H9 (cell line): ENCODE measurements around the gene CHGA. TPM values are rescaled to one million over a fixed set of nuclear protein-coding genes. Genes with fewer than 3 reads are reported as not detected.

Experiments
- DNase-seq: peaks from one replicate; pipeline ENCODE4 v3.0.0-alpha.2; 2017
- H2AFZ ChIP-seq: one replicate; pipeline ENCODE4 v1.6.1; 2013; ENCODE audit warnings: mild to moderate bottlenecking, low read length, control low read depth, moderate library complexity
- H2AK5ac ChIP-seq: 2 replicates; pipeline ENCODE4 v1.6.1; 2013; ENCODE audit warnings: low read length, control low read depth, mixed read lengths; ENCODE audit not compliant: insufficient read length
- H2BK120ac ChIP-seq: one replicate; pipeline ENCODE4 v1.6.1; 2013; ENCODE audit warnings: low read depth, mild to moderate bottlenecking, low read length, control low read depth, inconsistent platforms; ENCODE audit not compliant: poor library complexity, severe bottlenecking
- H2BK12ac ChIP-seq: 2 replicates; pipeline ENCODE4 v1.6.1; 2013; ENCODE audit warnings: low read length, control low read depth, mixed read lengths, low read depth; ENCODE audit not compliant: insufficient read length
- H2BK15ac ChIP-seq: 2 replicates; pipeline ENCODE4 v1.6.1; 2013; ENCODE audit warnings: low read depth, low read length, control low read depth
- H2BK20ac ChIP-seq: one replicate; pipeline ENCODE4 v1.6.1; 2013; ENCODE audit warnings: low read depth, mild to moderate bottlenecking, low read length, control low read depth, inconsistent platforms; ENCODE audit not compliant: poor library complexity, severe bottlenecking
- H2BK5ac ChIP-seq: 2 replicates; pipeline ENCODE4 v1.6.1; 2013; ENCODE audit warnings: low read length, control low read depth, mixed read lengths; ENCODE audit not compliant: insufficient read length
- H3K14ac ChIP-seq: 2 replicates; pipeline ENCODE4 v1.6.1; 2013; ENCODE audit warnings: low read length, control low read depth; ENCODE audit not compliant: insufficient read depth
- H3K18ac ChIP-seq: 2 replicates; pipeline ENCODE4 v1.6.1; 2013; ENCODE audit warnings: low read depth, mild to moderate bottlenecking, mixed read lengths, low read length, control low read depth; ENCODE audit not compliant: insufficient read length
- H3K23ac ChIP-seq: 2 replicates; pipeline ENCODE4 v1.6.1; 2013; ENCODE audit warnings: low read length, control low read depth, mixed read lengths, low read depth; ENCODE audit not compliant: insufficient read length
- H3K23me2 ChIP-seq: 2 replicates; pipeline ENCODE4 v1.6.1; 2013; ENCODE audit warnings: low read depth, mild to moderate bottlenecking, mixed read lengths, low read length, control low read depth; ENCODE audit not compliant: insufficient read length, poor library complexity, severe bottlenecking
- H3K27ac ChIP-seq: 2 replicates; pipeline ENCODE4 v1.5.1; 2013; ENCODE audit warnings: low read length, control low read depth, mixed read lengths, low read depth; ENCODE audit not compliant: insufficient read length
- H3K27me3 ChIP-seq: 2 replicates; pipeline ENCODE4 v1.6.1; 2013; ENCODE audit warnings: low read length, control low read depth, inconsistent platforms; ENCODE audit not compliant: insufficient read depth
- H3K4ac ChIP-seq: 2 replicates; pipeline ENCODE4 v1.6.1; 2013; ENCODE audit warnings: low read depth, mild to moderate bottlenecking, control low read depth, inconsistent platforms, low read length, moderate library complexity
- H3K4me1 ChIP-seq: 2 replicates; pipeline ENCODE4 v1.6.1; 2013; ENCODE audit warnings: low read length, control low read depth, inconsistent platforms; ENCODE audit not compliant: insufficient read depth
- H3K4me2 ChIP-seq: 2 replicates; pipeline ENCODE4 v1.6.1; 2013; ENCODE audit warnings: low read length, control low read depth, mixed read lengths; ENCODE audit not compliant: insufficient read length, insufficient read depth
- H3K56ac ChIP-seq: 2 replicates; pipeline ENCODE4 v1.6.1; 2013; ENCODE audit warnings: low read depth, mild to moderate bottlenecking, mixed read lengths, low read length, control low read depth; ENCODE audit not compliant: insufficient read length
- H3K79me1 ChIP-seq: 2 replicates; pipeline ENCODE4 v1.6.1; 2013; ENCODE audit warnings: low read depth, mild to moderate bottlenecking, moderate library complexity, low read length, control low read depth, inconsistent platforms; ENCODE audit not compliant: insufficient read depth, poor library complexity, severe bottlenecking
- H3K79me2 ChIP-seq: 2 replicates; pipeline ENCODE4 v1.6.1; 2013; ENCODE audit warnings: low read length, control low read depth, inconsistent platforms; ENCODE audit not compliant: insufficient read depth
- H3K9ac ChIP-seq: 2 replicates; pipeline ENCODE4 v1.6.1; 2013; ENCODE audit warnings: low read length, control low read depth, mixed read lengths; ENCODE audit not compliant: insufficient read length; ENCODE audit errors: extremely low read depth
- H3K9me3 ChIP-seq: one replicate; pipeline ENCODE4 v1.6.1; 2013; ENCODE audit warnings: low read depth, low read length, inconsistent platforms; ENCODE audit not compliant: control insufficient read depth
- H3T11ph ChIP-seq: one replicate; pipeline ENCODE4 v1.6.1; 2013; ENCODE audit warnings: mild to moderate bottlenecking, low read length, control low read depth, inconsistent platforms
- H4K20me1 ChIP-seq: one replicate; pipeline ENCODE4 v1.6.1; 2013; ENCODE audit not compliant: control insufficient read depth, insufficient read length, insufficient read depth
- H4K5ac ChIP-seq: 2 replicates; pipeline ENCODE4 v1.6.1; 2013; ENCODE audit warnings: low read depth, mild to moderate bottlenecking, mixed read lengths, low read length, control low read depth; ENCODE audit not compliant: insufficient read length
- H4K8ac ChIP-seq: replicated peaks from 2 replicates; pipeline ENCODE4 v1.6.1; 2013; ENCODE audit warnings: low read length, control low read depth, mixed read lengths, low read depth; ENCODE audit not compliant: insufficient read length
- H4K91ac ChIP-seq: 2 replicates; pipeline ENCODE4 v1.6.1; 2013; ENCODE audit warnings: low read depth, mild to moderate bottlenecking, moderate library complexity, mixed read lengths, low read length, control low read depth; ENCODE audit not compliant: insufficient read length
- H3K27ac Mint-ChIP-seq, 3 experiments: 2 replicates in 2 of 3; 3 replicates in 1 of 3; pipeline ENCODE4 v1.8.0; 2020 to 2021; ENCODE audit warnings: mixed read lengths in 3 of 3, mild to moderate bottlenecking in 1 of 3, moderate library complexity in 1 of 3
- H3K27me3 Mint-ChIP-seq: 2 replicates; pipeline ENCODE4 v1.8.0; 2021; ENCODE audit warnings: low read depth, mild to moderate bottlenecking, moderate library complexity, mixed read lengths
- H3K36me3 Mint-ChIP-seq, 3 experiments: 2 replicates in 2 of 3; 3 replicates in 1 of 3; pipeline ENCODE4 v1.8.0; 2020 to 2021; ENCODE audit warnings: low read depth in 3 of 3, mixed read lengths in 3 of 3; ENCODE audit not compliant: insufficient read depth in 1 of 3
- H3K4me1 Mint-ChIP-seq, 2 experiments: 2 replicates each; pipeline ENCODE4 v1.8.0; 2020; ENCODE audit warnings: mixed read lengths in 2 of 2
- H3K4me3 Mint-ChIP-seq, 2 experiments: 2 replicates in 1 of 2; 3 replicates in 1 of 2; pipeline ENCODE4 v1.8.0; 2020 to 2021; ENCODE audit warnings: mild to moderate bottlenecking in 2 of 2, mixed read lengths in 2 of 2, moderate library complexity in 1 of 2
- H3K9me3 Mint-ChIP-seq, 2 experiments: 2 replicates in 1 of 2; 3 replicates in 1 of 2; pipeline ENCODE4 v1.8.0; 2020; ENCODE audit warnings: mild to moderate bottlenecking in 2 of 2, mixed read lengths in 2 of 2, moderate library complexity in 1 of 2
- WGBS: extraction: QIAGEN DNeasy Blood & Tissue Kit; methylation state at CpG from one replicate; pipeline ENCODE4 v1.1.7; 2013; ENCODE audit warnings: missing lambda C conversion rate, low lambda C conversion rate, mixed read lengths; ENCODE audit not compliant: insufficient read length; ENCODE audit errors: extremely low coverage; 5-methylcytosine and 5-hydroxymethylcytosine counted together
- total RNA-seq: library from RNA; stranded (reverse); gene quantifications from 2 replicates; pipeline ENCODE4 v1.2.1, GENCODE V29; 2021
- TF ChIP-seq, protein P1 (sequence below): fragments of 200-600 bp; sonication (generic); conservative IDR thresholded peaks from 3 replicates; pipeline ENCODE4 v1.8.0; 2021; ENCODE audit warnings: antibody characterized with exemption, mild to moderate bottlenecking

Gene CHGA
- total RNA-seq, 1 experiment from 2014 or later: 6.7 TPM

DNA sequence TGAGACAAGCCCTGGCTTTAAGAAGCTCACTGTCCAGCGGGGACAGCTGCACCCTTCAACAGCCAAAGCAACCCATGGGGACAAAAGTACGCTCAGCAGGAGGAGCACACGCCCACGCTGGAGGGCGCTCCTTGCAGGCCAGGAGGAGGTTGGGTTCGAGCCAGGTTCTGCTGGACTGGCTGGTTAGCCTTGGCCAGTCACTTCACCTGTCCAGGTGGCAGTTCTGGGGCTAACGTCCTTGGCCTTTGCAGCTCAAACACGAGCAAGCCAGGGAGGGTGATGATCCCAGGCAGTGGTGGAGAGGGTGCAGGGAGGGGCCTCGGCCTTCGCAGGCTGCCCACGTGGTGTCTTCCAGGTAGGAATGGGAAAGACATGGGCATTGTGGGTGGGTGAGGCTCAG is 13.1 kb downstream of the CHGA start:
- TF ChIP-seq, protein P1, sequence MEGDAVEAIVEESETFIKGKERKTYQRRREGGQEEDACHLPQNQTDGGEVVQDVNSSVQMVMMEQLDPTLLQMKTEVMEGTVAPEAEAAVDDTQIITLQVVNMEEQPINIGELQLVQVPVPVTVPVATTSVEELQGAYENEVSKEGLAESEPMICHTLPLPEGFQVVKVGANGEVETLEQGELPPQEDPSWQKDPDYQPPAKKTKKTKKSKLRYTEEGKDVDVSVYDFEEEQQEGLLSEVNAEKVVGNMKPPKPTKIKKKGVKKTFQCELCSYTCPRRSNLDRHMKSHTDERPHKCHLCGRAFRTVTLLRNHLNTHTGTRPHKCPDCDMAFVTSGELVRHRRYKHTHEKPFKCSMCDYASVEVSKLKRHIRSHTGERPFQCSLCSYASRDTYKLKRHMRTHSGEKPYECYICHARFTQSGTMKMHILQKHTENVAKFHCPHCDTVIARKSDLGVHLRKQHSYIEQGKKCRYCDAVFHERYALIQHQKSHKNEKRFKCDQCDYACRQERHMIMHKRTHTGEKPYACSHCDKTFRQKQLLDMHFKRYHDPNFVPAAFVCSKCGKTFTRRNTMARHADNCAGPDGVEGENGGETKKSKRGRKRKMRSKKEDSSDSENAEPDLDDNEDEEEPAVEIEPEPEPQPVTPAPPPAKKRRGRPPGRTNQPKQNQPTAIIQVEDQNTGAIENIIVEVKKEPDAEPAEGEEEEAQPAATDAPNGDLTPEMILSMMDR: no peak
- H2BK5ac ChIP-seq: no peak overlapping the region
- H2BK12ac ChIP-seq: no peak overlapping the region
- H2BK15ac ChIP-seq: no peak overlapping the region
- Mint-ChIP-seq H3K4me3 (no peak overlapping the region), H3K9me3 (no peaks in the 10 kb centered on the region; a peak in 1 of 5 replicates), H3K4me1 (no peaks in the 10 kb centered on the region), H3K36me3 (peaks cover 0 to 7% (median 1%) of the 10 kb centered on the region in 3 experiments; a peak in 5 of 7 replicates), H3K27ac (no peak overlapping the region), H3K27me3 (no peaks in the 10 kb centered on the region; the same call in 1 of the 2 replicates)
- no peaks in the 10 kb centered on the region for H3K79me2 ChIP-seq
- no peaks in the 10 kb centered on the region for H3K79me1 ChIP-seq
- H3K23ac ChIP-seq: no peak overlapping the region
- DNase-seq: no peak
- H2BK20ac ChIP-seq: no peak overlapping the region
- no peak overlapping the region for H3K9ac ChIP-seq
- WGBS: no CpG with 5 or more reads among the region's 11 CpGs
- no peak overlapping the region for H4K8ac ChIP-seq
- no peaks in the 10 kb centered on the region for H3K23me2 ChIP-seq
- no peak overlapping the region for H3K4me2 ChIP-seq
- H2AK5ac ChIP-seq: no peak overlapping the region
- no peak overlapping the region for H3K18ac ChIP-seq
- H3K56ac ChIP-seq: no peak overlapping the region
- no peak overlapping the region for H3K14ac ChIP-seq
- no peak overlapping the region for H3K4ac ChIP-seq
- H3K27me3 ChIP-seq: no peaks in the 10 kb centered on the region
- H2BK120ac ChIP-seq: no peak overlapping the region
- no peak overlapping the region for H3T11ph ChIP-seq
- no peak overlapping the region for H2AFZ ChIP-seq
- H4K5ac ChIP-seq: no peak overlapping the region
- H4K91ac ChIP-seq: no peak overlapping the region
- H3K4me1 ChIP-seq: no peaks in the 10 kb centered on the region
- H4K20me1 ChIP-seq: no peaks in the 10 kb centered on the region
- H3K27ac ChIP-seq: no peak overlapping the region
- no peaks in the 10 kb centered on the region for H3K9me3 ChIP-seq
